B cell (primary cell): ENCODE measurements around the gene MYL5. TPM values are rescaled to one million over a fixed set of nuclear protein-coding genes. Genes with fewer than 3 reads are reported as not detected.

Source experiments
- ATAC-seq: fragments of 200-7000 bp; cut with Tn5 transposase; one replicate; pipeline ENCODE4 v1.10.0; 2021; ENCODE audit warnings: low read depth, mild to moderate bottlenecking, moderate number of reproducible peaks, moderate library complexity
- CTCF ChIA-PET: fragments of 350-600 bp; sonication (Branson Sonifier 250); formaldehyde crosslinking; loops from one replicate; lab custom pipeline; 2021; ENCODE audit warnings: antibody characterized with exemption, inconsistent platforms; lab: Charles Lee
- POLR2A ChIA-PET: fragments of 350-600 bp; sonication (Branson Sonifier 250); formaldehyde crosslinking; loops from one replicate; lab custom pipeline; 2021; ENCODE audit warnings: antibody characterized with exemption; lab: Charles Lee
- DNase-seq: peaks from one replicate; pipeline ENCODE4 v3.0.0; 2013
- H2AFZ ChIP-seq: 2 replicates; pipeline ENCODE4 v1.6.1; 2012; ENCODE audit warnings: mild to moderate bottlenecking, low read depth, low read length; ENCODE audit not compliant: insufficient read depth, poor library complexity, severe bottlenecking
- H3K27ac ChIP-seq, 2 donors: 1 replicate in 1 of 2; 2 replicates in 1 of 2; pipeline ENCODE4 v1.5.1; 2012 to 2013; ENCODE audit warnings: low read length in 2 of 2, mild to moderate bottlenecking in 2 of 2, moderate library complexity in 1 of 2
- H3K27me3 ChIP-seq, 4 experiments: fragments of 200-600 bp in 1 of 4; sonication (generic) in 1 of 4; replicated peaks in 1 of 4; 1 replicate in 2 of 4; 2 replicates in 2 of 4; pipeline versions ENCODE4 v1.6.1 to v1.7.0; 2013 to 2016; ENCODE audit warnings: low read length in 3 of 4, mild to moderate bottlenecking in 2 of 4, mixed read lengths in 1 of 4, moderate library complexity in 1 of 4; ENCODE audit not compliant: insufficient read depth in 4 of 4, control insufficient read depth in 3 of 4; ENCODE audit errors: control extremely low read depth in 1 of 4
- H3K36me3 ChIP-seq, 2 experiments: replicated peaks in 1 of 2; 1 replicate in 1 of 2; 2 replicates in 1 of 2; pipeline versions ENCODE4 v1.6.1 to v1.7.1; 2013; ENCODE audit warnings: low read length in 1 of 2; ENCODE audit not compliant: insufficient read depth in 2 of 2, control insufficient read depth in 1 of 2; ENCODE audit errors: control extremely low read depth in 1 of 2, extremely low read depth in 1 of 2
- H3K4me1 ChIP-seq, 2 donors: fragments of 200-600 bp in 1 of 2; sonication (generic) in 1 of 2; 1 replicate in 1 of 2; 2 replicates in 1 of 2; pipeline versions ENCODE4 v1.5.1 to v1.6.1; 2013 to 2017; ENCODE audit warnings: low read length in 2 of 2; ENCODE audit not compliant: control insufficient read depth in 2 of 2, insufficient read depth in 2 of 2
- H3K4me2 ChIP-seq: replicated peaks from 2 replicates; pipeline ENCODE3; 2012; ENCODE audit warnings: mild to moderate bottlenecking, low read depth, low read length; ENCODE audit not compliant: poor library complexity, severe bottlenecking
- H3K4me3 ChIP-seq, 5 experiments: fragments of 200-600 bp in 1 of 5; sonication (generic) in 1 of 5; 1 replicate in 3 of 5; 2 replicates in 2 of 5; pipeline versions ENCODE4 v1.5.1 to v1.7.0; 2011 to 2016; ENCODE audit warnings: low read length in 4 of 5, mild to moderate bottlenecking in 4 of 5, low read depth in 2 of 5, control low read depth in 1 of 5, moderate library complexity in 1 of 5; ENCODE audit not compliant: insufficient read depth in 1 of 5; ENCODE audit errors: control extremely low read depth in 1 of 5, extremely low read depth in 1 of 5
- H3K79me2 ChIP-seq: fragments of 200-600 bp; sonication (generic); one replicate; pipeline ENCODE4 v1.6.0; 2016; ENCODE audit warnings: low read length; ENCODE audit not compliant: control insufficient read depth, insufficient read depth
- H3K9ac ChIP-seq: fragments of 200-600 bp; sonication (generic); 2 replicates; pipeline ENCODE4 v1.6.1; 2017; ENCODE audit warnings: mild to moderate bottlenecking, low read length, moderate library complexity
- H3K9me3 ChIP-seq, 3 donors: one replicate each; pipeline versions ENCODE4 v1.6.1 to v1.7.1; 2013; ENCODE audit warnings: low read length in 2 of 3; ENCODE audit not compliant: control insufficient read depth in 2 of 3, insufficient read depth in 1 of 3; ENCODE audit errors: control extremely low read depth in 1 of 3
- H4K20me1 ChIP-seq: 2 replicates; pipeline ENCODE4 v1.6.0; 2012; ENCODE audit warnings: mild to moderate bottlenecking, low read length; ENCODE audit not compliant: insufficient read depth, control insufficient read depth, poor library complexity, severe bottlenecking
- H3K27ac Mint-ChIP-seq: one replicate; pipeline ENCODE4 v1.8.0; 2021; ENCODE audit warnings: mixed read lengths
- H3K27me3 Mint-ChIP-seq: one replicate; pipeline ENCODE4 v1.8.0; 2021; ENCODE audit warnings: mixed read lengths
- H3K4me1 Mint-ChIP-seq: one replicate; pipeline ENCODE4 v1.8.0; 2021; ENCODE audit warnings: mixed read lengths
- H3K4me3 Mint-ChIP-seq: one replicate; pipeline ENCODE4 v1.8.0; 2021; ENCODE audit warnings: mixed read lengths
- H3K9me3 Mint-ChIP-seq: one replicate; pipeline ENCODE4 v1.8.0; 2022; ENCODE audit warnings: mixed read lengths; ENCODE audit not compliant: insufficient read depth
- CTCF ChIP-seq: fragments of 200-600 bp; IDR thresholded peaks from one replicate; pipeline ENCODE4 v1.8.0; 2022; ENCODE audit warnings: antibody characterized with exemption, mild to moderate bottlenecking
- EZH2 ChIP-seq: IDR thresholded peaks from 2 replicates; pipeline ENCODE4 v1.6.1; 2012; ENCODE audit warnings: borderline replicate concordance, low read depth, mild to moderate bottlenecking, moderate library complexity, low read length; ENCODE audit not compliant: insufficient read depth, poor library complexity, severe bottlenecking
- WGBS: methylation state at CpG from one replicate; pipeline ENCODE4 v1.1.5; 2013; ENCODE audit warnings: missing lambda C conversion rate; ENCODE audit not compliant: insufficient coverage; 5-methylcytosine and 5-hydroxymethylcytosine counted together
- intact Hi-C: fragments of 100-400 bp; cut with micrococcal nuclease; formaldehyde crosslinking; loops from one replicate; pipeline ENCODE4 v1.10.0; 2022
- polyA plus RNA-seq: library from polyadenylated mRNA; depleted of rRNA; stranded (reverse); fragments of >200 nt; gene quantifications from 2 replicates; pipeline ENCODE4 v1.2.3, GENCODE V29; 2012
- total RNA-seq, 2 donors: library from RNA; stranded (reverse); fragments of 120-200 nt in 1 of 2; gene quantifications; 1 replicate in 1 of 2; 2 replicates in 1 of 2; pipeline versions ENCODE4 v1.2.3 to v1.2.4, GENCODE V29; 2013 to 2022

Gene MYL5
- total and polyA plus RNA-seq, 2 donors (not counting 1 experiment from before 2014, with no cell fraction given): 16.9 to 38.3 TPM

GRCh38 chr4:687971-688853 lies 13.9 kb downstream of the MYL5 start:
- ATAC-seq (no peak), DNase-seq (peak; percentile 13)
- intact Hi-C loops: no loop called here
- H2AFZ ChIP-seq: peak overlapping the region; percentile 73
- H3K27me3 ChIP-seq: peaks cover 0 to 23% (median 2%) of the 10 kb centered on the region in 4 experiments
- peak overlapping the region; percentile 54 for H3K4me3 Mint-ChIP-seq
- CTCF ChIA-PET: no interaction called here
- H3K9me3 Mint-ChIP-seq: no peaks in the 10 kb centered on the region
- POLR2A ChIA-PET: interaction anchor here (1.4 kb wide), 1 partner anchor 10 kb away, joined by 6 read pairs; no protein-coding TSS in a partner anchor
- TF ChIP-seq EZH2: no peak
- no peak for TF ChIP-seq CTCF
- peak overlapping the region; percentile 49 for H3K9ac ChIP-seq
- H3K4me2 ChIP-seq: peak overlapping the region; percentile 83
- no peaks in the 10 kb centered on the region for H3K79me2 ChIP-seq
- peaks cover 13% of the 10 kb centered on the region for H3K27me3 Mint-ChIP-seq
- H3K27ac Mint-ChIP-seq: no peak overlapping the region
- peaks cover 6% of the 10 kb centered on the region for H3K4me1 Mint-ChIP-seq
- H3K4me1 ChIP-seq: peaks cover 12 to 20% of the 10 kb centered on the region in 2 donors
- no peaks in the 10 kb centered on the region for H4K20me1 ChIP-seq
- WGBS: 85% methylated on average over 26 of the region's 26 CpGs
- H3K27ac ChIP-seq: peak overlapping the region in 1 of 2 donors; percentile 33
- H3K4me3 ChIP-seq: peak overlapping the region in 4 of 5 experiments; percentile 26 to 56 (median 46)
- H3K9me3 ChIP-seq: peaks cover 0 to 3% (median 0%) of the 10 kb centered on the region in 3 donors
- H3K36me3 ChIP-seq: no peaks in the 10 kb centered on the region
